RWPE1 (cell line): ENCODE results near the gene ARSG.

ENCODE experiments used
- CTCF ChIA-PET: fragments of 350-600 bp; sonication (Branson Sonifier 250); formaldehyde crosslinking; extraction: SDS; loops from one replicate; lab custom pipeline; 2021; lab: Yijun Ruan, JAX
- POLR2A ChIA-PET: fragments of 400-600 bp; formaldehyde crosslinking; extraction: SDS; loops from one replicate; lab custom pipeline; 2020; ENCODE audit warnings: antibody characterized with exemption; ENCODE audit not compliant: low non-redundant PET; lab: Yijun Ruan, JAX
- DNase-seq: peaks from one replicate; pipeline ENCODE4 v3.0.0; 2012; ENCODE audit warnings: low spot score
- H3K27ac ChIP-seq: fragments of 450-650 bp; 2 replicates; pipeline ENCODE4 v1.5.1; 2017
- TF ChIP-seq, protein P1 (sequence below): fragments of 450-650 bp; conservative IDR thresholded peaks from 2 replicates; pipeline ENCODE4 v1.5.1; 2017; ENCODE audit warnings: low read depth, mild to moderate bottlenecking

ARSG gene

GRCh38 chr17:68417317-68417716 lies 126.0 kb downstream of the ARSG start:
- POLR2A ChIA-PET: no interaction called here
- CTCF ChIA-PET: no interaction called here
- no peak for DNase-seq
- TF ChIP-seq, protein P1, sequence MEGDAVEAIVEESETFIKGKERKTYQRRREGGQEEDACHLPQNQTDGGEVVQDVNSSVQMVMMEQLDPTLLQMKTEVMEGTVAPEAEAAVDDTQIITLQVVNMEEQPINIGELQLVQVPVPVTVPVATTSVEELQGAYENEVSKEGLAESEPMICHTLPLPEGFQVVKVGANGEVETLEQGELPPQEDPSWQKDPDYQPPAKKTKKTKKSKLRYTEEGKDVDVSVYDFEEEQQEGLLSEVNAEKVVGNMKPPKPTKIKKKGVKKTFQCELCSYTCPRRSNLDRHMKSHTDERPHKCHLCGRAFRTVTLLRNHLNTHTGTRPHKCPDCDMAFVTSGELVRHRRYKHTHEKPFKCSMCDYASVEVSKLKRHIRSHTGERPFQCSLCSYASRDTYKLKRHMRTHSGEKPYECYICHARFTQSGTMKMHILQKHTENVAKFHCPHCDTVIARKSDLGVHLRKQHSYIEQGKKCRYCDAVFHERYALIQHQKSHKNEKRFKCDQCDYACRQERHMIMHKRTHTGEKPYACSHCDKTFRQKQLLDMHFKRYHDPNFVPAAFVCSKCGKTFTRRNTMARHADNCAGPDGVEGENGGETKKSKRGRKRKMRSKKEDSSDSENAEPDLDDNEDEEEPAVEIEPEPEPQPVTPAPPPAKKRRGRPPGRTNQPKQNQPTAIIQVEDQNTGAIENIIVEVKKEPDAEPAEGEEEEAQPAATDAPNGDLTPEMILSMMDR: no peak
- H3K27ac ChIP-seq: no peak overlapping the region

- DNase-seq: no peak
- TF ChIP-seq, protein P1: no peak
- CTCF ChIA-PET: interaction anchor here (0.7 kb wide), 1 partner anchor 59 kb away, joined by 5 read pairs; no protein-coding TSS in a partner anchor
- POLR2A ChIA-PET: no interaction called here
- H3K27ac ChIP-seq: no peak overlapping the region
These were observed 127.6 kb downstream of the ARSG start for GRCh38 chr17:68418876-68419275.

DNA sequence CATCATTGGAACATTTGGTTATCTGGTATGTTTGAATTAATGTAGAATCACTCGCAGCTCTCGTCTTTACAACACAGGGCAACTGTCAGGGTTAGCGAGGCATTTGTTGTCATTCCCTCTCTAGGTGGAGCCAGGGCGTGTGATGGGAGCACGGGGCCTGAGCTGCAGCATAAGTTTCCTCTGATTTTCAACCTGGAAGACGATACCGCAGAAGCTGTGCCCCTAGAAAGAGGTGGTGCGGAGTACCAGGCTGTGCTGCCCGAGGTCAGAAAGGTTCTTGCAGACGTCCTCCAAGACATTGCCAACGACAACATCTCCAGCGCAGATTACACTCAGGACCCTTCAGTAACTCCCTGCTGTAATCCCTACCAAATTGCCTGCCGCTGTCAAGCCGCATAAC lies 128.8 kb downstream of the ARSG start:
- ChIA-PET CTCF (interaction anchor here (0.7 kb wide), 1 partner anchor 16 kb away, joined by 3 read pairs; no protein-coding TSS in a partner anchor), POLR2A (no interaction called here)
- no peak for DNase-seq
- TF ChIP-seq, protein P1: no peak
- no peak overlapping the region for H3K27ac ChIP-seq

GRCh38 chr17:68421486-68421885 lies 130.2 kb downstream of the ARSG start:
- POLR2A ChIA-PET: no interaction called here
- CTCF ChIA-PET: no interaction called here
- TF ChIP-seq, protein P1: no peak
- DNase-seq: no peak
- no peak overlapping the region for H3K27ac ChIP-seq

DNA sequence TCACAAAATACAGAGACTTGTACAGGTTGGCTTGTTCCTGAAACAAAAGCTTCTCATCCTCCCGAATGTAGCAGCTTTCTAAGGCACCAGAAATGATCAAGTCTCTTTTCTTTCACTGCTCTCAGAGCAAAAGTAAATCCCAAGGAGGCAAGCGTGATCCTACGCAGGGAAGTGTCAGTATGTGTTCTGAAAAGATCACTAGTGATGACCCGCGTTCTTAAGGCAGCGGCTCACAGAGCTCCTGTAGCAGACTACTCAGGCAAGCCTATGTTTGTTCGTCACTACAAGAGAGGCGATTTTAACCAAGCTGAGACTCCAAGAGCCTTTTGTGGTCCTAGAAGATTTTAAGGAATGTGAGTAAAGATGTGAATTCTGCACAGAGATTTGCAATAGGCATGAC lies 131.5 kb downstream of the ARSG start:
- ChIA-PET POLR2A (no interaction called here), CTCF (interaction anchor here (0.6 to 1.0 kb wide), 2 partner anchors 13 to 43 kb away, joined by 3 read pairs; no protein-coding TSS in a partner anchor)
- no peak overlapping the region for H3K27ac ChIP-seq
- TF ChIP-seq, protein P1: no peak
- no peak for DNase-seq

DNA sequence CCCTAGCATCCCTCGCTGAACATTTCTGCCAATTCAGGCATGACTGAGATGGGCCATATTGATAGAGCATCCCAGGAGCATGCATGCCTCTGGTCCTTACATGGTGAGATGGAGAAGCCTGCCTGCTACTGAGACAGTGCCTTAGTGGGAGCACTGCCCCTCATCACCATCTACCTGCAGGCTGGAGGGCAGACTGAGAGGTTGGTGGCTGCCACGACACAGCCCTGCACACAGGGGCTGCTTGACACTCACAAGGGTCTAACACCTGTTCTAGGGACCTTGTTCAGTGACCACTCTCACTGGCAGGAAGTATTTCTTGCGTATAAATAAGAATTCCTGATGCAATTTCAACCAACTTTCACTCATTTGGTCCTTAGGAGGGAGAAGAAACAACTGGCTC lies 132.0 kb downstream of the ARSG start:
- ChIA-PET POLR2A (no interaction called here), CTCF (interaction anchor here (0.6 to 1.0 kb wide), 2 partner anchors 13 to 43 kb away, joined by 3 read pairs; no protein-coding TSS in a partner anchor)
- TF ChIP-seq, protein P1: no peak
- no peak for DNase-seq
- H3K27ac ChIP-seq: no peak overlapping the region

DNA sequence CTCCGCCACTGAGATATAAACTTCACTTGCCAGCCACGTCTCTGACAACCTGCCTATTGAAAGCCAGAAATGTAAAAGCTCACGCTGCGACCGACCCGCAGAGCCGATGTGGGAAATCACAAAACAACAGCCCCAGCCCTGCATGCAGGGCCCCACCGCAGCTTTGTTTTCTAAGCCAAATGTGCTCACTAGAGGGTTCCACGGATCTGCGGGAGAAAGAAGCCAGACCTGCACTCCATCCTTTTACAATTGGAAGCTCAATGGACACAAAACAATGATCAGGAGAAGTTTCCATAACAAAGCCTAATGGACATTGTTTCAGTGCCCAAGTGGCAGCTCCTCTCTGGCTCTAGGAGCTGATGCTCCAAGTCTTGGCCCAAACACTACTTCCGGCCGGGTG lies 132.9 kb downstream of the ARSG start:
- no peak for DNase-seq
- POLR2A ChIA-PET: no interaction called here
- CTCF ChIA-PET: interaction anchor here (0.6 kb wide), 1 partner anchor 248 kb away, joined by 4 read pairs; no protein-coding TSS in a partner anchor
- H3K27ac ChIP-seq: no peak overlapping the region
- TF ChIP-seq, protein P1: no peak
